GM12874 (cell line): Measurements from ENCODE around the gene TBC1D7.

ENCODE experiments used
- TF ChIP-seq, protein P1 (sequence below): IDR thresholded peaks from 2 replicates; pipeline ENCODE4 v1.5.1; 2011; ENCODE audit warnings: low read depth, mild to moderate bottlenecking, control low read depth, low read length, moderate library complexity; ENCODE audit not compliant: insufficient read depth

Gene TBC1D7

GRCh38 chr6:13328076-13328874 is at the start of gene TBC1D7:
TSS of gene TBC1D7 (minus strand) at chr6:13328537. CDS start at chr6:13326898, 1,639 bp downstream.
- TF ChIP-seq, protein P1, sequence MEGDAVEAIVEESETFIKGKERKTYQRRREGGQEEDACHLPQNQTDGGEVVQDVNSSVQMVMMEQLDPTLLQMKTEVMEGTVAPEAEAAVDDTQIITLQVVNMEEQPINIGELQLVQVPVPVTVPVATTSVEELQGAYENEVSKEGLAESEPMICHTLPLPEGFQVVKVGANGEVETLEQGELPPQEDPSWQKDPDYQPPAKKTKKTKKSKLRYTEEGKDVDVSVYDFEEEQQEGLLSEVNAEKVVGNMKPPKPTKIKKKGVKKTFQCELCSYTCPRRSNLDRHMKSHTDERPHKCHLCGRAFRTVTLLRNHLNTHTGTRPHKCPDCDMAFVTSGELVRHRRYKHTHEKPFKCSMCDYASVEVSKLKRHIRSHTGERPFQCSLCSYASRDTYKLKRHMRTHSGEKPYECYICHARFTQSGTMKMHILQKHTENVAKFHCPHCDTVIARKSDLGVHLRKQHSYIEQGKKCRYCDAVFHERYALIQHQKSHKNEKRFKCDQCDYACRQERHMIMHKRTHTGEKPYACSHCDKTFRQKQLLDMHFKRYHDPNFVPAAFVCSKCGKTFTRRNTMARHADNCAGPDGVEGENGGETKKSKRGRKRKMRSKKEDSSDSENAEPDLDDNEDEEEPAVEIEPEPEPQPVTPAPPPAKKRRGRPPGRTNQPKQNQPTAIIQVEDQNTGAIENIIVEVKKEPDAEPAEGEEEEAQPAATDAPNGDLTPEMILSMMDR = no peak

GRCh38 chr6:13377054-13377758 is 48.9 kb upstream of the TBC1D7 start:
- TF ChIP-seq, protein P1 = no peak

DNA sequence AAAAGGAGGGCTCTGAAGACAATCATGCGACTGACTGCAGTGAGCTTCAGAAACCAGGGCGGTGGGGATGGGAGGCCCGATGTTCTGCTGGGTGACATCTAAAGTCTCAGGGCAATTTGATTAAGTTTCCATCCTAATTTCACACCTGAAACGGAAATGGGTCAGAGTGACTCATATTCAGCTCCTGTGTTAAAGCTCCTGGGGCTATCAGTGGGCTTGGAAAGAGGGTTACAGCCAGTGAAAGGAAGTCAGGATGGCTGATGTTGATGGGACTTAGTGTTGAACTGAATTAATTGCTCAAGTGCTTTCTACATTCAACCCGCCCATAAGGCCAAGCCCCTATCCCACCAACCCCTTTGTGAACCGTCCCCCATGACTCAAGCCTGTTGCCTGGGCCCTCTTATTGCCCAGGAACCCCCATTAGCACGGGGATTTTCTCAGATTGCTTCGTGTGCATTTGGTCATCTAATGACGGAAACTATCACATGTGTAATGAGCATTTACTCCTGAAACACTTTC is 47.1 kb upstream of the TBC1D7 start:
- TF ChIP-seq, protein P1 = no peak

- TF ChIP-seq, protein P1 = no peak
Observed at GRCh38 chr6:13373919-13374318, 45.6 kb upstream of the TBC1D7 start.

DNA sequence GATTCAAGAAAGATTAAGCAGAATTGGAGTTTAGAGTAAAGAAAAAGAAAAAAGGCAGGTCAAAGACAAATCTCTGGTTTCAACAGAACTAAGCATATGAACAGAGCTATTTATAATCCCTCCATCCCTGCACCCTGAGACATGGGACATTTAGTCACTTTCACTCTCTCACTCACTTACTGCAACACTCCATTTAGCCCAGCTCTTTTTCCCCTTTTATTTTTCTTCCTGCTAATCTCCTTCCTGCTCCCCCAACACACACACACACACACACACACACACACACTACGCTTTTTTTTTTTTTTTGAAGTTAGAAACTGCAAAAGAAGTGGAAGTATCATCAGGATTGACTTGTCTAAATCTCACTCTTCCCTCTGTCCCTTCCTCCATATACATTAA is 45.1 kb upstream of the TBC1D7 start:
- TF ChIP-seq, protein P1 = no peak

GRCh38 chr6:13372688-13373487 is 44.6 kb upstream of the TBC1D7 start:
- TF ChIP-seq, protein P1 = no peak

- TF ChIP-seq, protein P1 = no peak
Observed at GRCh38 chr6:13372076-13372475, 43.7 kb upstream of the TBC1D7 start.
